Eye (tissue), 1 donor: ENCODE results near the gene HES6.
"Not testable (repeated sequence)": the region's sequence is repeated elsewhere in the genome, so short reads cannot be mapped to it uniquely, and the experiment has no call there.

Experiments
- DNase-seq: peaks from one replicate; pipeline ENCODE4 v3.0.0-alpha.2; 2015

Gene HES6

GRCh38 chr2:238239863-238240756 lies at the start of gene HES6:
HES6 (minus strand) TSS chr2:238240038; CDS start chr2:238239905, 133 bp downstream.
- DNase-seq, result peak; percentile 96

GRCh38 chr2:238289574-238289973 lies 49.7 kb upstream of the HES6 start:
- DNase-seq, result peak; percentile 43

- DNase-seq, result peak; percentile 99
These were observed 49.1 kb upstream of the HES6 start for GRCh38 chr2:238288650-238289573.

GRCh38 chr2:238287737-238288649 lies 48.2 kb upstream of the HES6 start, which contains the start of gene PER2:
PER2 (minus strand) TSS chr2:238288610; CDS start chr2:238277936, 10,674 bp downstream.
- peak; percentile 76 for DNase-seq

GRCh38 chr2:238286987-238287736 lies 47.3 kb upstream of the HES6 start:
- no peak for DNase-seq

GRCh38 chr2:238286551-238286950 lies 46.7 kb upstream of the HES6 start:
- peak; percentile 30 for DNase-seq

GRCh38 chr2:238286095-238286494 lies 46.3 kb upstream of the HES6 start:
- DNase-seq, result no peak

- DNase-seq, result peak; percentile 68
These were observed 45.8 kb upstream of the HES6 start for GRCh38 chr2:238285653-238286082.

GRCh38 chr2:238284802-238285515 lies 45.1 kb upstream of the HES6 start:
- DNase-seq, result no peak

GRCh38 chr2:238282861-238283738 lies 43.3 kb upstream of the HES6 start:
- DNase-seq, result no peak

GRCh38 chr2:238281826-238282480 lies 42.1 kb upstream of the HES6 start:
- no peak for DNase-seq

GRCh38 chr2:238280083-238280825 lies 40.4 kb upstream of the HES6 start:
- no peak for DNase-seq

- no peak for DNase-seq
These were observed 39.5 kb upstream of the HES6 start for GRCh38 chr2:238279324-238279682.

- DNase-seq, result no peak
These were observed 38.9 kb upstream of the HES6 start for GRCh38 chr2:238278626-238279323.

GRCh38 chr2:238277695-238278094 lies 37.9 kb upstream of the HES6 start:
- no peak for DNase-seq

- no peak for DNase-seq
These were observed 34.5 kb upstream of the HES6 start for GRCh38 chr2:238274152-238274865.

- DNase-seq, result not testable (repeated sequence)
These were observed 33.6 kb upstream of the HES6 start for GRCh38 chr2:238273433-238273832.
